ENCODE measurements around the gene TAS2R42.

GRCh38 chr12:11233532-11233931, 46.8 kb upstream of the TAS2R42 start:
- TF ChIP-seq EP300 (IDR thresholded peaks at IDR 0.05) (no peak), CTCF (IDR thresholded peaks at IDR 0.05) (no peak), EHMT2 (IDR thresholded peaks at IDR 0.05; ENCODE audit: low read depth) (no peak), POLR2A (IDR thresholded peaks at IDR 0.05; ENCODE audit: low read length) (no peak), RAD21 (conservative IDR thresholded peaks at IDR 0.05 in 1 of 2, IDR thresholded peaks at IDR 0.05 in 1 of 2) (no peak)

All from A549 (cell line).